Adrenal gland (tissue), 12 donors: ENCODE results near the gene JADE2. TPM values are rescaled to one million over a fixed set of nuclear protein-coding genes. Genes with fewer than 3 reads are reported as not detected.
"Not testable (repeated sequence)": the region's sequence is repeated elsewhere in the genome, so short reads cannot be mapped to it uniquely, and the experiment has no call there.

Source experiments
- DNase-seq, 7 donors: peaks; one replicate each; pipeline ENCODE4 v3.0.0-alpha.2; 2019 to 2020
- H3K27ac ChIP-seq, 5 donors: fragments of 200-600 bp; sonication (generic) in 4 of 5; 1 replicate in 3 of 5; 2 replicates in 2 of 5; pipeline versions ENCODE4 v1.5.1 to v1.8.0; 2016 to 2020; ENCODE audit warnings: mild to moderate bottlenecking in 1 of 5
- H3K27me3 ChIP-seq: fragments of 200-600 bp; 2 replicates; pipeline ENCODE4 v1.8.0; 2021
- H3K36me3 ChIP-seq, 2 donors: fragments of 200-600 bp; replicated peaks in 1 of 2; 1 replicate in 1 of 2; 2 replicates in 1 of 2; pipeline versions ENCODE4 v1.5.1 to v1.8.0; 2018 to 2022
- H3K4me1 ChIP-seq, 2 donors: fragments of 200-600 bp; replicated peaks in 1 of 2; 1 replicate in 1 of 2; 2 replicates in 1 of 2; pipeline versions ENCODE4 v1.5.1 to v1.8.0; 2018 to 2021
- H3K4me3 ChIP-seq, 4 donors: fragments of 200-600 bp; sonication (generic) in 3 of 4; one replicate each; pipeline ENCODE4 v1.5.1; 2016 to 2018
- H3K9me3 ChIP-seq, 3 donors: fragments of 200-600 bp; sonication (generic) in 1 of 3; replicated peaks in 1 of 3; 1 replicate in 2 of 3; 2 replicates in 1 of 3; pipeline versions ENCODE4 v1.5.1 to v1.8.0; 2016 to 2021
- CTCF ChIP-seq, 6 experiments: fragments of 450-650 bp in 4 of 6; fragments of 200-600 bp in 2 of 6; sonication (generic) in 1 of 6; IDR thresholded peaks; 1 replicate in 5 of 6; 2 replicates in 1 of 6; pipeline versions ENCODE4 v1.5.1 to v1.8.0; 2016 to 2021; ENCODE audit warnings: antibody characterized with exemption in 6 of 6, mild to moderate bottlenecking in 2 of 6, moderate library complexity in 1 of 6
- POLR2A ChIP-seq, 2 donors: fragments of 450-650 bp; IDR thresholded peaks; one replicate each; pipeline ENCODE4 v1.6.1; 2017; ENCODE audit warnings: antibody characterized with exemption in 2 of 2, mild to moderate bottlenecking in 2 of 2, moderate library complexity in 1 of 2
- WGBS, 4 donors: extraction: QIAGEN DNeasy Blood & Tissue Kit in 2 of 4; methylation state at CpG; one replicate each; pipeline versions ENCODE4 v1.1.5 to v1.1.7; 2013 to 2017; 5-methylcytosine and 5-hydroxymethylcytosine counted together
- intact Hi-C, 2 donors: fragments of 100-400 bp; cut with DNase I; formaldehyde crosslinking; loops; one replicate each; pipeline versions ENCODE4 v1.14.1 to v1.15.0; 2022 to 2023
- polyA plus RNA-seq, 3 donors: library from polyadenylated mRNA; stranded (reverse); fragments of 200-250 nt in 2 of 3; fragments of 350-450 nt in 1 of 3; fragmentation: Illumina TruSeq in 1 of 3; extraction: RNeasy Lipid Tissue Mini Kit (QIAGEN cat#74804) in 1 of 3; gene quantifications; one replicate each; pipeline ENCODE4 v1.2.3, GENCODE V29; 2013 to 2014
- total RNA-seq, 9 donors: library from RNA; depleted of rRNA in 4 of 9; stranded (reverse); fragments of >200 nt in 4 of 9; fragments of 120-200 nt in 1 of 9; fragmentation: NEBNext Ultra II Directional in 1 of 9; extraction: Animal tissue kit (Norgen Biotek cat#: 25700) in 1 of 9; gene quantifications; one replicate each; pipeline versions ENCODE4 v1.1.0 to v1.2.4, GENCODE V29; 2013 to 2023
- donor health status: healthy with polysubstance abuse.
- donor health status: Bipolar disorder and iron deficiency.
- donor health status: DM: yes; HTN: yes; CAD: no.
- donor health status: DM: no; HTN: no; CAD: no.
- donor health status: DM: no; HTN: no; CAD: no.
- donor health status: DM: yes; HTN: yes; CAD: no.

JADE2 gene
- total and polyA plus RNA-seq, 12 donors, result 7.9 to 180 (median 70.2) TPM

GRCh38 chr5:134549714-134550113 lies 24.2 kb downstream of the JADE2 start:
- TF ChIP-seq POLR2A (IDR thresholded peaks at IDR 0.05) (no peak), CTCF (IDR thresholded peaks at IDR 0.05) (no peak)
- peak overlapping the region in 3 of 5 donors; percentile 69 to 96 (median 93) for H3K27ac ChIP-seq
- 51 to 72% (median 57%) methylated on average over 3 of the region's 3 CpGs for WGBS, 4 donors
- H3K27me3 ChIP-seq, result no peaks in the 10 kb centered on the region
- peaks cover 56 to 92% of the 10 kb centered on the region in 2 donors for H3K4me1 ChIP-seq
- no peak for DNase-seq
- intact Hi-C loops, result no loop called here
- H3K4me3 ChIP-seq, result no peak overlapping the region
- H3K9me3 ChIP-seq, result no peaks in the 10 kb centered on the region
- peaks cover 0 to 22% of the 10 kb centered on the region in 2 donors for H3K36me3 ChIP-seq

GRCh38 chr5:134550271-134551214 lies 25.1 kb downstream of the JADE2 start:
- Histone ChIP-seq H3K27ac (peak overlapping the region; percentile 4 to 96 (median 88)), H3K36me3 (peaks cover 0 to 20% of the 10 kb centered on the region in 2 donors), H3K4me1 (peaks cover 62 to 94% of the 10 kb centered on the region in 2 donors), H3K27me3 (no peaks in the 10 kb centered on the region), H3K4me3 (no peak overlapping the region), H3K9me3 (no peaks in the 10 kb centered on the region)
- WGBS, 4 donors, result 51 to 62% (median 57%) methylated on average over 12 to 13 of the region's 13 CpGs
- no peak for TF ChIP-seq CTCF (IDR thresholded peaks at IDR 0.05)
- TF ChIP-seq POLR2A (IDR thresholded peaks at IDR 0.05), result no peak
- peak in 6 of 7 donors; percentile 55 to 76 (median 63) for DNase-seq
- intact Hi-C loops, result no loop called here

- Histone ChIP-seq H3K4me1 (peaks cover 65 to 89% of the 10 kb centered on the region in 2 donors), H3K4me3 (no peak overlapping the region), H3K27ac (peak overlapping the region; percentile 78 to 96 (median 88)), H3K36me3 (peaks cover 0 to 9% of the 10 kb centered on the region in 2 donors), H3K9me3 (no peaks in the 10 kb centered on the region), H3K27me3 (no peaks in the 10 kb centered on the region)
- DNase-seq, result no peak
- WGBS, 4 donors, result 67 to 81% (median 80%) methylated on average over 8 of the region's 8 CpGs
- TF ChIP-seq CTCF (IDR thresholded peaks at IDR 0.05), result no peak
- no peak for TF ChIP-seq POLR2A (IDR thresholded peaks at IDR 0.05)
- intact Hi-C loops, result no loop called here
Observed at GRCh38 chr5:134551901-134552300, 26.4 kb downstream of the JADE2 start.

- intact Hi-C loops, result no loop called here
- H3K9me3 ChIP-seq, result no peaks in the 10 kb centered on the region
- peak; percentile 82 to 97 (median 94) for DNase-seq
- peaks cover 61 to 85% of the 10 kb centered on the region in 2 donors for H3K4me1 ChIP-seq
- H3K4me3 ChIP-seq, result no peak overlapping the region
- TF ChIP-seq POLR2A (IDR thresholded peaks at IDR 0.05), result peak in 1 of 2 donors; percentile 48
- no peak for TF ChIP-seq CTCF (IDR thresholded peaks at IDR 0.05)
- H3K27ac ChIP-seq, result peak overlapping the region; percentile 78 to 96 (median 88)
- WGBS, 4 donors, result 20 to 32% (median 24%) methylated on average over 3 of the region's 3 CpGs
- no peaks in the 10 kb centered on the region for H3K27me3 ChIP-seq
- peaks cover 0 to 9% of the 10 kb centered on the region in 2 donors for H3K36me3 ChIP-seq
Observed at GRCh38 chr5:134552301-134552700, 26.8 kb downstream of the JADE2 start.

- intact Hi-C loops, H3K27me3 ChIP-seq, H3K4me3 ChIP-seq, H3K9me3 ChIP-seq, H3K36me3 ChIP-seq: not testable (repeated sequence)
- peak overlapping the region; percentile 75 to 96 (median 88) for H3K27ac ChIP-seq
- peaks cover 57 to 81% of the 10 kb centered on the region in 2 donors for H3K4me1 ChIP-seq
- peak in 5 of 7 donors; percentile 39 to 64 (median 48) for DNase-seq
- 52 to 70% (median 56%) methylated on average over 7 of the region's 7 CpGs for WGBS, 4 donors
Observed at GRCh38 chr5:134552716-134553115, 27.2 kb downstream of the JADE2 start.
